AG04450 (cell line): ENCODE measurements around the gene RBFOX2. TPM values are rescaled to one million over a fixed set of nuclear protein-coding genes. Genes with fewer than 3 reads are reported as not detected.

Experiments used
- CTCF ChIA-PET: fragments of 300-600, 350-600 bp; formaldehyde crosslinking; extraction: SDS; loops from one replicate; lab custom pipeline; 2022; ENCODE audit warnings: antibody characterized with exemption, inconsistent platforms; lab: Charles Lee
- POLR2A ChIA-PET: fragments of 350-600 bp; formaldehyde crosslinking; extraction: SDS; loops from one replicate; lab custom pipeline; 2021; ENCODE audit warnings: antibody characterized with exemption, inconsistent platforms; lab: Yijun Ruan, JAX
- DNase-seq: peaks from one replicate; pipeline ENCODE4 v3.0.0-alpha.2; 2011; ENCODE audit warnings: low read depth, low spot score
- H3K27ac ChIP-seq: one replicate; pipeline ENCODE4 v1.5.1; 2012; ENCODE audit warnings: low read depth, low read length, control low read depth
- H3K27me3 ChIP-seq: one replicate; pipeline ENCODE4 v1.6.0; 2012; ENCODE audit warnings: low read length; ENCODE audit not compliant: control insufficient read depth, insufficient read depth
- H3K4me3 ChIP-seq: 2 replicates; pipeline ENCODE4 v1.5.1; 2011; ENCODE audit warnings: mild to moderate bottlenecking, low read depth, low read length, control low read depth
- H3K9me3 ChIP-seq: 2 replicates; pipeline ENCODE4 v1.5.1; 2012; ENCODE audit warnings: low read length; ENCODE audit not compliant: control insufficient read depth, insufficient read depth
- polyA plus RNA-seq: library from polyadenylated mRNA; depleted of rRNA; stranded (reverse); fragments of >200 nt; gene quantifications from 2 replicates; pipeline ENCODE4 v1.2.3, GENCODE V29; 2011
- TF ChIP-seq, protein P1 (sequence below): IDR thresholded peaks from 2 replicates; pipeline ENCODE4 v1.5.1; 2011; ENCODE audit warnings: low read depth, low read length, control low read depth, inconsistent platforms

The RBFOX2 gene
- polyA plus RNA-seq, 1 experiment, result 288 TPM

- H3K27ac ChIP-seq, result no peak overlapping the region
- POLR2A ChIA-PET, result no interaction called here
Observed at GRCh38 chr22:35842519-35842913, 186.1 kb downstream of the RBFOX2 start.

GRCh38 chr22:35841907-35842518 is 186.6 kb downstream of the RBFOX2 start:
- TF ChIP-seq, protein P1, sequence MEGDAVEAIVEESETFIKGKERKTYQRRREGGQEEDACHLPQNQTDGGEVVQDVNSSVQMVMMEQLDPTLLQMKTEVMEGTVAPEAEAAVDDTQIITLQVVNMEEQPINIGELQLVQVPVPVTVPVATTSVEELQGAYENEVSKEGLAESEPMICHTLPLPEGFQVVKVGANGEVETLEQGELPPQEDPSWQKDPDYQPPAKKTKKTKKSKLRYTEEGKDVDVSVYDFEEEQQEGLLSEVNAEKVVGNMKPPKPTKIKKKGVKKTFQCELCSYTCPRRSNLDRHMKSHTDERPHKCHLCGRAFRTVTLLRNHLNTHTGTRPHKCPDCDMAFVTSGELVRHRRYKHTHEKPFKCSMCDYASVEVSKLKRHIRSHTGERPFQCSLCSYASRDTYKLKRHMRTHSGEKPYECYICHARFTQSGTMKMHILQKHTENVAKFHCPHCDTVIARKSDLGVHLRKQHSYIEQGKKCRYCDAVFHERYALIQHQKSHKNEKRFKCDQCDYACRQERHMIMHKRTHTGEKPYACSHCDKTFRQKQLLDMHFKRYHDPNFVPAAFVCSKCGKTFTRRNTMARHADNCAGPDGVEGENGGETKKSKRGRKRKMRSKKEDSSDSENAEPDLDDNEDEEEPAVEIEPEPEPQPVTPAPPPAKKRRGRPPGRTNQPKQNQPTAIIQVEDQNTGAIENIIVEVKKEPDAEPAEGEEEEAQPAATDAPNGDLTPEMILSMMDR, result no peak
- no peaks in the 10 kb centered on the region for H3K9me3 ChIP-seq
- no peak overlapping the region for H3K4me3 ChIP-seq
- ChIA-PET CTCF (interaction anchor here (0.6 to 2.7 kb wide), 6 partner anchors 154 to 645 kb away, joined by 3 to 20 read pairs (median 3); no protein-coding TSS in a partner anchor), POLR2A (no interaction called here)
- no peaks in the 10 kb centered on the region for H3K27me3 ChIP-seq
- DNase-seq, result no peak
- no peak overlapping the region for H3K27ac ChIP-seq

More at GRCh38 chr22:35842519-35842913, 186.1 kb downstream of the RBFOX2 start:
- TF ChIP-seq, protein P1, result no peak
- Histone ChIP-seq H3K27me3 (no peaks in the 10 kb centered on the region), H3K9me3 (no peaks in the 10 kb centered on the region), H3K4me3 (no peak overlapping the region)
- DNase-seq, result no peak
- CTCF ChIA-PET, result interaction anchor here (0.6 to 1.3 kb wide), 4 partner anchors 27 to 223 kb away, joined by 3 to 4 read pairs (median 4); no protein-coding TSS in a partner anchor

DNA sequence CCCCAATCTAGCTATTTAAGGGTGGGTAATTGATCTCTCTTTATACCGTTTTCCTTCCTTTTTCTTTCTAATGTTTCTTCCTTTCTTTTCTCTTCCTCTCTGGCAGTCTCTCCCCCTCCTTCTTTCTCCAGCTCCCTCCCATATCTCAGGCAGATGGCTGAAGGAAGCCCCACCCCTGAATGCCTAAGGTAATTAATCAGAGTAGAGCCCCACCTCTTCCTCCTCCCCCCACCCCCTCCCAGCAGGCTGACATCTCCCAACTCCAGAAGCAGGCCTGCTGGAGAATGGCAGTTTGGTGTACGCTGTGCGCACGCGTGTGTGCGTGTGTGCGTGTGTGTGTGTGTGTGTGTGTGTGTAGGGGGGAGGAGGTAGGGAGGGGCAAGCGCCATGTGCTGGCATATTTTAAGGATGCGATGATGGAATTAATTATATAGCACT is 188.3 kb downstream of the RBFOX2 start:
- H3K27me3 ChIP-seq, result no peaks in the 10 kb centered on the region
- TF ChIP-seq, protein P1, result no peak
- ChIA-PET CTCF (interaction anchor here (0.6 to 2.7 kb wide), 5 partner anchors 226 to 646 kb away, joined by 3 to 20 read pairs (median 7); no protein-coding TSS in a partner anchor), POLR2A (interaction anchor here (0.6 to 1.4 kb wide), 4 partner anchors 29 to 752 kb away, joined by 3 to 11 read pairs (median 6); no protein-coding TSS in a partner anchor)
- H3K27ac ChIP-seq, result peak overlapping the region; percentile 48
- peak overlapping the region; percentile 73 for H3K4me3 ChIP-seq
- H3K9me3 ChIP-seq, result no peaks in the 10 kb centered on the region
- peak; percentile 96 for DNase-seq

- POLR2A ChIA-PET, result interaction anchor here (0.6 to 1.4 kb wide), 4 partner anchors 30 to 752 kb away, joined by 3 to 11 read pairs (median 6); no protein-coding TSS in a partner anchor
- CTCF ChIA-PET, result interaction anchor here (0.6 to 2.7 kb wide), 4 partner anchors 226 to 415 kb away, joined by 4 to 20 read pairs (median 8); no protein-coding TSS in a partner anchor
Observed at GRCh38 chr22:35839841-35840301, 188.8 kb downstream of the RBFOX2 start.

More at GRCh38 chr22:35839841-35840301, 188.8 kb downstream of the RBFOX2 start:
- no peak for DNase-seq
- TF ChIP-seq, protein P1, result no peak
- peak overlapping the region; percentile 73 for H3K4me3 ChIP-seq
- no peaks in the 10 kb centered on the region for H3K27me3 ChIP-seq
- H3K9me3 ChIP-seq, result no peaks in the 10 kb centered on the region
- peak overlapping the region; percentile 54 for H3K27ac ChIP-seq
